Activated CD4-positive, alpha-beta memory T cell treated with anti-CD3 and anti-CD28 coated beads for 36 hours (primary cell): Measurements from ENCODE around the gene ZNF556. TPM values are rescaled to one million over a fixed set of nuclear protein-coding genes. Genes with fewer than 3 reads are reported as not detected.
A peak's percentile ranks its signal among the peaks of the same experiment; 100 is the strongest.

Experiments used
- CTCF ChIA-PET: fragments of 350-600 bp; sonication (Branson Sonifier 250); formaldehyde crosslinking; loops from one replicate; lab custom pipeline; 2021; ENCODE audit warnings: antibody characterized with exemption, inconsistent platforms; lab: Charles Lee
- POLR2A ChIA-PET: fragments of 350-600 bp; sonication (Branson Sonifier 250); formaldehyde crosslinking; loops from one replicate; lab custom pipeline; 2021; ENCODE audit warnings: antibody characterized with exemption; lab: Charles Lee
- DNase-seq: peaks from one replicate; pipeline ENCODE4 v3.0.0-alpha.2; 2020
- H3K27ac Mint-ChIP-seq: one replicate; pipeline ENCODE4 v1.8.0; 2021; ENCODE audit warnings: mixed read lengths
- H3K27me3 Mint-ChIP-seq: one replicate; pipeline ENCODE4 v1.8.0; 2021; ENCODE audit warnings: mixed read lengths
- H3K36me3 Mint-ChIP-seq: one replicate; pipeline ENCODE4 v1.8.0; 2021; ENCODE audit warnings: mixed read lengths
- H3K4me1 Mint-ChIP-seq: one replicate; pipeline ENCODE4 v1.8.0; 2021; ENCODE audit warnings: low read depth, mixed read lengths
- H3K4me3 Mint-ChIP-seq: one replicate; pipeline ENCODE4 v1.8.0; 2021; ENCODE audit warnings: mild to moderate bottlenecking, mixed read lengths
- H3K9me3 Mint-ChIP-seq: one replicate; pipeline ENCODE4 v1.8.0; 2021; ENCODE audit warnings: mixed read lengths
- intact Hi-C: fragments of 100-400 bp; cut with micrococcal nuclease; formaldehyde crosslinking; loops from one replicate; pipeline ENCODE4 v1.15.1; 2023
- total RNA-seq, 2 experiments: library from RNA; stranded (reverse); gene quantifications; one replicate each; pipeline ENCODE4 v1.2.3, GENCODE V29; 2021

ZNF556 gene
- total RNA-seq, 2 experiments from 2014 or later = not detected

DNA sequence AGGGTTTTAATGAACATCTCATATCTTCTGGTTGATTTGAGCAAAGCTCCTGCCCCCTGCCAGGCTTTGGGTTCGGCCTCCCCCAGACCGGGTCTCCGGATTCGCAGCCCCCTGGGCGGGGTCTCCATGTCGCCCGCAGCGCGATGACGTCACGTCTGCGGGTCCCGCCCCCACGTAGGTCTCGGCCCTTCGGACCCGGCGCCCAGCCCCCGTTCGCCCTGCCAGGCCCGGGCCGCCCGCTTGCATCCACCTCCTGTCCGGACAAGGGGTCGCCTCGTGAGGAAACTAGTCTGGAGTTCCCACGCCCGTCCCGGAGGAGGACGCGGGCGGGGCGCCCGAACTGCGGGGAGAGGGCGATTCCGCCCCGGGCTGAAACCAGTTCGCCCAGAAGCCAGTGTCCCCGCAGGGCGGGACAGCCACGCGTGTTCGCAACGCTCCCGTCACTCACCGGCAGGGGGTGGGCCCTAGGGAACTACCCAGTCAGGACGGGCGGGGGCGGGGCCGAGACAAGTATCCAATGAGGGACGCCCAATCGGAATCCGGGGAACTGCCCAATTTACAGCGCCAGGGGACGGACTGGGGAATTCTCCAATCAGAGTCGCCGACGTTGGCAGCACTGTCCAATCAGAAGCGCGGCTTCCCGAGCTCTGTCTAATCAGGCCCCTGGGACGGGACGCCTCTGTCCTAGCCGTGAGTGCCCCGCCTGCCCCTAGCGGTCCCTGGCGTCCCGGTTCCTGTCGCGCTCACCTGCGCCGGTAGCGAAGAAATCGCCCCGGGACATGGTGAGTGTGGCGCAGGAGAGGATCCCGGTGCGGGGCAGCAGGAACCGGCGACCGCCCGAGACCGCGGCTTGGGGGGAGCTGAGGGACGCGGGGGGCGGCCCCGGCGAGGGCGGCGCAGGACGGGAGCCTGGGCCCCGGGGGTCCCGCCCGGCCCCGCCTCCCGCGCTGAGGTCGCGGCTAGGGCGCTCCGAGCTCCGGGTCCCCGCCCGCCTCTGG, 26.0 kb upstream of the ZNF556 start, which contains the start of gene ZNF555:
Gene ZNF555 (plus strand): TSS at position 682 of the 998 bp plus-strand sequence. CDS start 98 bp downstream, at position 780.
- POLR2A ChIA-PET = no interaction called here
- intact Hi-C loops = loop anchor here (2.0 to 5.0 kb wide), 2 partner anchors 22 to 61 kb away; partner anchors contain the start of genes ZNF554 and ZNF57

DNA sequence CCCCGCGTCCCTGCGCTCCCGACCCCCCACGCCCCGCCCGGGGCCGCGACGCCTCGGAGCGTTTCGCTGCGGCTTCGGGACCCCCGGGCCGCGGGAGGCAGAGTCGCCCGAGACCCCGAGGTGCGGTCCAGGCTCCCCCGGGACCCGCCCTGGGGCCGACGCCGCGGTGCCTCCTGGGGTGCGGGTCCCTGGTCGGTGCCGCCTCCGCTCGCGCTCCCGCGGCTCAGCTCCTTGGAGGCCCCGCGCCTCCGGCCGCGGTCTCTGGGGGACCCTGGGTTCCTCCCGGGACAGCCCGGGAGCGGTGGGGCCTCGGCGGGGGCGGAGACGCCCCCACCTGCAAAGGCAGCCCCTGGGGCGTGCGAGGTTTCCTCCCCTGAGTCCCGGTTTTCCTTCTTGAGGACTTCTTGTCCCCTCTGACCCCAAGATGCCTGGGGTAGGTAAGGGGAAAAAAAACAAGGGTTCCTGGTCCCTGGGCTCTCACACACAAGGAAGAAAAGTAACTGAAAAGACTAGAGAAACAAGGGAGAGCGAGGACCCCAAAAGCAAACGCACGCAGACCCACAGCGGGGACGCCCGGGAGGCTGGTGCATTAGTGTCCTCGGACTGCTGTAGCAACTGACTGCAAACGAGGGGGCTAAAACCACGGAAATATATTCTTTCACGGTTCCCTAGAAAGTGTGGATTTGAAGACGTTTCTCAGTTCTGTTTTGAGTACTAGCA, 25.1 kb upstream of the ZNF556 start:
- POLR2A ChIA-PET = no interaction called here
- Mint-ChIP-seq H3K27me3 (no peaks in the 10 kb centered on the region), H3K4me1 (peaks cover 9% of the 10 kb centered on the region), H3K9me3 (peaks cover 8% of the 10 kb centered on the region), H3K36me3 (peaks cover 20% of the 10 kb centered on the region), H3K4me3 (peak overlapping the region; percentile 68), H3K27ac (no peak overlapping the region)
- intact Hi-C loops = loop anchor here (2.0 to 5.0 kb wide), 2 partner anchors 23 to 60 kb away; partner anchors contain the start of genes ZNF554 and ZNF57
- CTCF ChIA-PET = interaction anchor here (0.6 to 1.6 kb wide), 7 partner anchors 8 to 214 kb away, joined by 3 to 5 read pairs (median 3); no protein-coding TSS in a partner anchor
- DNase-seq = peak; percentile 11

More for the DNA sequence above, 26.0 kb upstream of the ZNF556 start, which contains the start of gene ZNF555:
- CTCF ChIA-PET = interaction anchor here (0.6 to 1.6 kb wide), 12 partner anchors 9 to 213 kb away, joined by 3 to 5 read pairs (median 3); partner anchors contain the start of gene ZNF57
- Mint-ChIP-seq H3K36me3 (peaks cover 30% of the 10 kb centered on the region), H3K4me1 (peaks cover 9% of the 10 kb centered on the region), H3K9me3 (peaks cover 17% of the 10 kb centered on the region), H3K27me3 (no peaks in the 10 kb centered on the region), H3K4me3 (peak within 1 kb of the TSS; percentile 83), H3K27ac (peak within 1 kb of the TSS; percentile 77)
- DNase-seq = peak; percentile 99

DNA sequence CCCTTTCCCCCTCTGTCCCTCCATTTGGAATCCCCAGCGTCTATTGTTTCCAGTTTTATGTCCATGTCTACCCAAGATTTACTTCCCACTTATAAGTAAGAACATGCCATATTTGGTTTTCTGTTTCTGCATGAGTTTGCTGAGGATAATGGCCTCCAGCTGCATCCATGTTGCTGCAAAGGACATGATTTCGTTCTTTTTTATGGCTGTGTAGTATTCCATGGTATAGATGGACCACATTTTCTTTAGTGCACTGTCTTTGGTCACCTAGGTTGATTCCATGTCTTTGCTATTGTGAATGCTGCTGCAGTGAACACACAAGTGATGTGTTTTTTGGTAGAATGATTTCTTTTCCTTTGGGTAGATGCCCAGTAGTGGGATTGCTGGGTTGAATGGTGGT, 22.0 kb upstream of the ZNF556 start:
- no peak for DNase-seq
- intact Hi-C loops = no loop called here
- POLR2A ChIA-PET = interaction anchor here (0.7 kb wide), 1 partner anchor 8 kb away, joined by 3 read pairs; no protein-coding TSS in a partner anchor
- H3K4me1 Mint-ChIP-seq = peaks cover 15% of the 10 kb centered on the region
- no peak overlapping the region for H3K4me3 Mint-ChIP-seq
- H3K9me3 Mint-ChIP-seq = peaks cover 5% of the 10 kb centered on the region
- H3K27ac Mint-ChIP-seq = no peak overlapping the region
- CTCF ChIA-PET = no interaction called here
- H3K27me3 Mint-ChIP-seq = no peaks in the 10 kb centered on the region
- H3K36me3 Mint-ChIP-seq = peaks cover 20% of the 10 kb centered on the region

DNA sequence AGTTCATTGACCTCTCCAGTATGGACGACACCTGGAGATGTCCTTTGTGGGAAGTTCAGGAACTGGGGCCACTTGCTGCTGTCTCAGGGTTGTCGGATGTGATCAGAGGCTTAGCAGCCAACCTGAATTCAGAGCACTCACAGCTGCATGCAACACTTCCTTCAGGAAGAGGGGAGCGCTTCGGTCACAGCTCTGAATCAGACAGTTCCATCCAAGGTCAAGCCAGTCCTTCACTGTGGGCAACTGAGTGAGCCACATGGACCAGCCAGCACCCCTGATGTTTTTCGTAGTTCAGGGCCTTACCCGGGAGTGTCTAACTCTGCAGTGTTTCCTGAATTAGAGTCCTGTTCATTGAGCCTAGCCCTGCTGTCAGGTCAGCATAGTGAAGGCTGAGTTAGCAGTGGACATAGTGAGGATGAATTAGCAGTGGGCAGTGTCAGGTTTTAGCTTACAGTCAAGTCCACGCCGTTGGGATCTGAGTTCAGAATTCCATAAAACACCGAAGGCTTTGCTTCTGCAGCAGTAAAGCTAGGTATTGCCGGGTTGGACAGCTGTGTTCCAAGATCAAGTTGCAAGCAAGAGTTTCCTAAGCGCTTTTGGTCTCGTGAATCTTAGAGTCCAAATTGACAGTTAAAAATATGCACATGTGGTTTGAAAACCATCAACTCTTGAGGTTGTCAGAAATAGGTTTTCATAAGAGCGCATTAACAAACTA, 20.8 kb upstream of the ZNF556 start:
- intact Hi-C loops = no loop called here
- Mint-ChIP-seq H3K4me3 (no peak overlapping the region), H3K9me3 (peaks cover 15% of the 10 kb centered on the region), H3K4me1 (peaks cover 19% of the 10 kb centered on the region), H3K27me3 (no peaks in the 10 kb centered on the region), H3K27ac (no peak overlapping the region), H3K36me3 (peaks cover 28% of the 10 kb centered on the region)
- POLR2A ChIA-PET = no interaction called here
- DNase-seq = no peak
- CTCF ChIA-PET = no interaction called here

DNA sequence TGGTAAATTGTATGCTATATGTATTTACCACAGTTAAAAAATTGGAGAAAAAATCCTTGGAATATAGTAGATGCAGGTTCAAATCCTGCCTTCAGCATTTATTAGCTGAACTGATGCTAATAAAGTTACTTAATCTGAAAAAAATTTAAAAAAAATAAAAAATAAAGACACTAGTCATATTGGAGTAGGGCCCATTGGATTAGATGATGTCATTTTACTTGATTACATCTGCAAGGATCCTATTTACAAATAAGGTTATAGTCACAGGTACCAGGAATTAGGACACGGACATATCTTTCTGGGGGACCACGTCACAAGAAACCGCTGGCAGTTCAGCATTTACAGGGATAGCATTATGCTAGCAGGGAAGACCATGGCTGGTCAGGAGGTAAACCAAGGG, 19.6 kb upstream of the ZNF556 start:
- peaks cover 14% of the 10 kb centered on the region for H3K4me1 Mint-ChIP-seq
- peaks cover 38% of the 10 kb centered on the region for H3K36me3 Mint-ChIP-seq
- intact Hi-C loops = no loop called here
- DNase-seq = no peak
- ChIA-PET CTCF (no interaction called here), POLR2A (no interaction called here)
- no peaks in the 10 kb centered on the region for H3K27me3 Mint-ChIP-seq
- H3K9me3 Mint-ChIP-seq = peaks cover 26% of the 10 kb centered on the region
- no peak overlapping the region for H3K27ac Mint-ChIP-seq
- no peak overlapping the region for H3K4me3 Mint-ChIP-seq

DNA sequence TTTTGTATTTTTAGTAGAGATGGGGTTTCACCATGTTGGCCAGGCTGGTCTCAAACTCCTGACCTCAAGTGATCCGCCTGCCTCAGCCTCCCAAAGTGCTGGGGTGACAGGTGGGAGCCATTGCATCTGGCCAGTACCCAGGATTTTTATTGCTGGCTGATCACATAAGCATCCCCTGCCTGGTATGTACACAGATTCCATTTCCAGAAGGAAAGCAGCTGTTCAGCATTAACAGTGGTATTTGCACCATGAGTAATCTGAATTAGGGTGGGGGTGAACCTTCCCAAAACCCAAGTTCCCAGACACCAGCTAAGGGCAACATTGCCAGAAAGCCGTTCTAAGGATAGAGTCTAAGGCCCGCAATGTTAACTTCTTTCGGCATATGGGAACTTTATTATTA, 18.5 kb upstream of the ZNF556 start:
- intact Hi-C loops = no loop called here
- Mint-ChIP-seq H3K27ac (no peak overlapping the region), H3K36me3 (peaks cover 50% of the 10 kb centered on the region), H3K4me3 (no peak overlapping the region), H3K27me3 (no peaks in the 10 kb centered on the region), H3K4me1 (peaks cover 13% of the 10 kb centered on the region), H3K9me3 (peaks cover 37% of the 10 kb centered on the region)
- CTCF ChIA-PET = no interaction called here
- DNase-seq = no peak
- POLR2A ChIA-PET = no interaction called here

DNA sequence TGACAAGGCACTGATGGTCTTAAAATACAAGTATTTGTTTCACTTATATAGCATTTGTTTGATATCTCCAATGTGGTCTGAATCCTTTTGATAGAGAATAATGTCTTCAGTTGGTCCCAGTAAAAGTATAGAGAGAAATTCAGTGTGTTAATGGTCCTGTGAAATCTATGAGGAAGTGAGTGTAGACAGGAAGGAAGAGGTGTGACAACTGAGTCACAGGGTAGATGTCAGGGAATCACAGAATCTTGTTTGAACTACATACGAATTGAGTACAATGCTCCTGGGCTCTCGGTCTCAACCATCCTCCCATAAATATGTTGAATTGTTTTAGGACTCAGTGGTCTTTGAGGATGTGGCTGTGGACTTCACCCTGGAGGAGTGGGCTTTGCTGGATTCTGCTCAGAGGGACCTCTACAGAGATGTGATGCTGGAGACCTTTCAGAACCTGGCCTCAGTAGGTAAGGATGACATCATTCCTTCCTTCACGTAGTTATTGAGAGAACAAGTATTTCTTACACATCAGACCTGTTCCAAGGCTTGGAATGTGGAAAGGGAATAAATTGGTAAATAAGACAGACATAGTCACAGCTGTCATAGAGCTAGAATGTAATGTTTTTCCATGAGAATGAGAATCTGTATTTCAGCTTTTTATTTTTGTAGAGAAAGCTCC, 16.7 kb upstream of the ZNF556 start:
- peaks cover 57% of the 10 kb centered on the region for H3K36me3 Mint-ChIP-seq
- intact Hi-C loops = no loop called here
- H3K27ac Mint-ChIP-seq = peak overlapping the region; percentile 1
- H3K27me3 Mint-ChIP-seq = no peaks in the 10 kb centered on the region
- DNase-seq = no peak
- peaks cover 51% of the 10 kb centered on the region for H3K9me3 Mint-ChIP-seq
- ChIA-PET CTCF (interaction anchor here (0.8 to 1.1 kb wide), 2 partner anchors 9 kb away, joined by 3 read pairs; partner anchors contain the start of gene ZNF555), POLR2A (interaction anchor here (1.7 kb wide), 1 partner anchor 12 kb away, joined by 4 read pairs; no protein-coding TSS in a partner anchor)
- H3K4me1 Mint-ChIP-seq = peaks cover 15% of the 10 kb centered on the region
- H3K4me3 Mint-ChIP-seq = no peak overlapping the region

DNA sequence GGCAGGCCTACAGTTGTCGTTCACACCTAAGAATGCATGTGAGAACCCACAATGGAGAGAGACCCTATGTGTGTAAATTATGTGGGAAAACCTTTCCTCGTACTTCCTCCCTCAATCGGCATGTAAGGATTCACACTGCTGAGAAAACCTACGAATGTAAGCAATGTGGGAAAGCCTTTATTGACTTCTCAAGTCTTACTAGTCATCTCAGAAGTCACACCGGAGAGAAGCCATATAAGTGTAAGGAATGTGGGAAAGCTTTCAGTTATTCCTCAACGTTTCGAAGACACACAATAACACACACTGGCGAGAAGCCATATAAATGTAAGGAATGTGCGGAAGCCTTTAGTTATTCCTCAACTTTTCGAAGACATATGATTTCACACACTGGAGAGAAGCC, 14.5 kb upstream of the ZNF556 start:
- Mint-ChIP-seq H3K27ac (no peak overlapping the region), H3K36me3 (peaks cover 58% of the 10 kb centered on the region), H3K4me1 (peaks cover 30% of the 10 kb centered on the region), H3K27me3 (no peaks in the 10 kb centered on the region), H3K4me3 (no peak overlapping the region), H3K9me3 (peaks cover 62% of the 10 kb centered on the region)
- intact Hi-C loops = no loop called here
- no peak for DNase-seq
- ChIA-PET CTCF (no interaction called here), POLR2A (interaction anchor here (0.7 kb wide), 1 partner anchor 7 kb away, joined by 3 read pairs; no protein-coding TSS in a partner anchor)

DNA sequence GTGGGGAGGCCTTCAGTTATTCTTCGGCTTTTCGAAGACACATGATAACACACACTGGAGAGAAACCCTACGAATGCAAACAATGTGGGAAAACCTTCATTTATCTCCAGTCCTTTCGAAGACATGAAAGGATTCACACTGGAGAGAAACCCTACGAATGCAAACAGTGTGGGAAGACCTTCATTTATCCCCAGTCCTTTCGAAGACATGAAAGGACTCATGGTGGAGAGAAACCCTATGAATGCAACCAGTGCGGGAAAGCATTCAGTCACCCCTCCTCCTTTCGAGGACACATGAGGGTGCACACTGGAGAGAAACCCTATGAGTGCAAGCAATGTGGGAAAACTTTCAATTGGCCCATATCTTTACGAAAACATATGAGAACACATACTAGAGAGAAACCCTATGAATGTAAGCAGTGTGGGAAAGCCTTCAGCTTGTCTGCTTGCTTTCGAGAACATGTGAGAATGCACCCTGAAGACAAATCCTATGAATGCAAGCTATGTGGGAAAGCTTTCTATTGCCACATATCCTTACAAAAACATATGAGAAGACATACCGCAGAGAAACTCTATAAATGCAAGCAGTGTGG, 14.0 kb upstream of the ZNF556 start:
- ChIA-PET POLR2A (interaction anchor here (0.7 kb wide), 1 partner anchor 8 kb away, joined by 3 read pairs; no protein-coding TSS in a partner anchor), CTCF (interaction anchor here (0.7 kb wide), 1 partner anchor 12 kb away, joined by 3 read pairs; the partner anchor contains the start of gene ZNF555)
- peaks cover 62% of the 10 kb centered on the region for H3K9me3 Mint-ChIP-seq
- H3K4me1 Mint-ChIP-seq = peaks cover 30% of the 10 kb centered on the region
- H3K27ac Mint-ChIP-seq = no peak overlapping the region
- peaks cover 57% of the 10 kb centered on the region for H3K36me3 Mint-ChIP-seq
- intact Hi-C loops = no loop called here
- no peak overlapping the region for H3K4me3 Mint-ChIP-seq
- H3K27me3 Mint-ChIP-seq = no peaks in the 10 kb centered on the region
- DNase-seq = no peak

DNA sequence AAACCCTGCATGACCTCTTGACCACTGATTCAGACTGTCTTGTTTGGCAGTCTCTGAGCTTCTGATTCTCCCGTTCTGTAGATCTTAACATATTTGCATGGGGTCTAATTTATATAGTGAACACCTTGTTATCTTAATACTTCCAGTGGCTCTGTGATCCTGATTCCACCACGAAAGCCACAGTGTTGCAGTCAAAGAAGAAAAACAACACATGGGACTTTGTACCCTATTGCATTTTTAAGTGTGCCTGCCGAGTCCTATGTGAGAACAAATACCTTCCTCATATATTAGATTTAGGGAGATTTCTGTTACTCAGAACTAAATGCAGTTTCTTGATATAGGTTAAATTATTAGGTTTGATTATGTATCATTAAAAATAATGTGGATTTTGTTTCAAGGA, 12.3 kb upstream of the ZNF556 start:
- ChIA-PET CTCF (no interaction called here), POLR2A (no interaction called here)
- H3K27ac Mint-ChIP-seq = no peak overlapping the region

More for the DNA sequence above, 12.3 kb upstream of the ZNF556 start:
- Mint-ChIP-seq H3K27me3 (no peaks in the 10 kb centered on the region), H3K4me3 (no peak overlapping the region), H3K9me3 (peaks cover 60% of the 10 kb centered on the region), H3K4me1 (peaks cover 27% of the 10 kb centered on the region), H3K36me3 (peaks cover 55% of the 10 kb centered on the region)
- DNase-seq = no peak
- intact Hi-C loops = no loop called here
